Endothelial cell (in vitro differentiated cells): ENCODE results near the gene TERC. TPM values are rescaled to one million over a fixed set of nuclear protein-coding genes. Genes with fewer than 3 reads are reported as not detected.
"Not testable (repeated sequence)": the region's sequence is repeated elsewhere in the genome, so short reads cannot be mapped to it uniquely, and the experiment has no call there.

ENCODE experiments used
- DNase-seq: peaks from one replicate; pipeline ENCODE4 v3.0.0; 2021; ENCODE audit warnings: low spot score
- H3K27ac Mint-ChIP-seq: one replicate; pipeline ENCODE4 v1.8.0; 2021; ENCODE audit warnings: mixed read lengths, inconsistent platforms; ENCODE audit not compliant: unreplicated experiment
- H3K27me3 Mint-ChIP-seq: one replicate; pipeline ENCODE4 v1.8.0; 2021; ENCODE audit warnings: mild to moderate bottlenecking, moderate library complexity, mixed read lengths, inconsistent platforms; ENCODE audit not compliant: unreplicated experiment
- H3K36me3 Mint-ChIP-seq: one replicate; pipeline ENCODE4 v1.8.0; 2021; ENCODE audit warnings: mild to moderate bottlenecking, low read depth, mixed read lengths, inconsistent platforms; ENCODE audit not compliant: unreplicated experiment
- H3K4me1 Mint-ChIP-seq: one replicate; pipeline ENCODE4 v1.8.0; 2021; ENCODE audit warnings: mild to moderate bottlenecking, mixed read lengths, inconsistent platforms; ENCODE audit not compliant: unreplicated experiment
- H3K4me3 Mint-ChIP-seq: one replicate; pipeline ENCODE4 v1.8.0; 2021; ENCODE audit warnings: mild to moderate bottlenecking, mixed read lengths, inconsistent platforms; ENCODE audit not compliant: unreplicated experiment
- H3K9me3 Mint-ChIP-seq: one replicate; pipeline ENCODE4 v1.8.0; 2021; ENCODE audit warnings: mixed read lengths, inconsistent platforms; ENCODE audit not compliant: unreplicated experiment
- total RNA-seq: library from RNA; stranded (reverse); fragmentation: NEBNext Ultra II Directional; extraction: Animal tissue kit (Norgen Biotek cat#: 25700); gene quantifications from one replicate; pipeline ENCODE4 v1.2.1, GENCODE V29; 2021; ENCODE audit not compliant: unreplicated experiment
- TF ChIP-seq, protein P1 (sequence below): fragments of 200-600 bp; sonication (generic); IDR thresholded peaks from one replicate; pipeline ENCODE4 v1.5.0; 2021; ENCODE audit warnings: antibody characterized with exemption; ENCODE audit not compliant: unreplicated experiment

TERC gene
- total RNA-seq, 1 donor from 2014 or later = 3.2 TPM

DNA sequence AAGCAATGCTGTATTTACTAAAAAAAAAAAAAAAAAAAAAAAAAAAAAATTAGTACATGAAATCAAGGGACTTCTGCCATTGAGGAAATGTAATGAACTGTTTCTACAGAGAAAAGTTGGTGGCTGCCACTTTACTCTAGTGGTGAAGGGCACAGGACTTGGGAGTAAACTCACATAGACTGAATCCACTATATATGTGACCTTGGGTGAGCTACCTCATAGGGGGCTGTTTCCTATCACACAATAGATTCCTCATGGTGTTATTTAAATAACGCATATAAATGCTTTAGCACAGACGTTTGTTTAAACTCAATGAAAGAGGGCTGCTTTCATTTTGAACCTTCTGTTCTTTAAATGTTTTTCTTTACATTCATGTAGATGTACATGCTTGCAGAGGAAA is 25.8 kb downstream of the TERC start:
- no peak overlapping the region for H3K27ac Mint-ChIP-seq
- H3K27me3 Mint-ChIP-seq = peaks cover 2% of the 10 kb centered on the region
- H3K9me3 Mint-ChIP-seq = no peaks in the 10 kb centered on the region
- no peak overlapping the region for H3K4me3 Mint-ChIP-seq
- H3K4me1 Mint-ChIP-seq = no peaks in the 10 kb centered on the region
- TF ChIP-seq, protein P1, sequence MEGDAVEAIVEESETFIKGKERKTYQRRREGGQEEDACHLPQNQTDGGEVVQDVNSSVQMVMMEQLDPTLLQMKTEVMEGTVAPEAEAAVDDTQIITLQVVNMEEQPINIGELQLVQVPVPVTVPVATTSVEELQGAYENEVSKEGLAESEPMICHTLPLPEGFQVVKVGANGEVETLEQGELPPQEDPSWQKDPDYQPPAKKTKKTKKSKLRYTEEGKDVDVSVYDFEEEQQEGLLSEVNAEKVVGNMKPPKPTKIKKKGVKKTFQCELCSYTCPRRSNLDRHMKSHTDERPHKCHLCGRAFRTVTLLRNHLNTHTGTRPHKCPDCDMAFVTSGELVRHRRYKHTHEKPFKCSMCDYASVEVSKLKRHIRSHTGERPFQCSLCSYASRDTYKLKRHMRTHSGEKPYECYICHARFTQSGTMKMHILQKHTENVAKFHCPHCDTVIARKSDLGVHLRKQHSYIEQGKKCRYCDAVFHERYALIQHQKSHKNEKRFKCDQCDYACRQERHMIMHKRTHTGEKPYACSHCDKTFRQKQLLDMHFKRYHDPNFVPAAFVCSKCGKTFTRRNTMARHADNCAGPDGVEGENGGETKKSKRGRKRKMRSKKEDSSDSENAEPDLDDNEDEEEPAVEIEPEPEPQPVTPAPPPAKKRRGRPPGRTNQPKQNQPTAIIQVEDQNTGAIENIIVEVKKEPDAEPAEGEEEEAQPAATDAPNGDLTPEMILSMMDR = no peak
- no peaks in the 10 kb centered on the region for H3K36me3 Mint-ChIP-seq
- no peak for DNase-seq

DNA sequence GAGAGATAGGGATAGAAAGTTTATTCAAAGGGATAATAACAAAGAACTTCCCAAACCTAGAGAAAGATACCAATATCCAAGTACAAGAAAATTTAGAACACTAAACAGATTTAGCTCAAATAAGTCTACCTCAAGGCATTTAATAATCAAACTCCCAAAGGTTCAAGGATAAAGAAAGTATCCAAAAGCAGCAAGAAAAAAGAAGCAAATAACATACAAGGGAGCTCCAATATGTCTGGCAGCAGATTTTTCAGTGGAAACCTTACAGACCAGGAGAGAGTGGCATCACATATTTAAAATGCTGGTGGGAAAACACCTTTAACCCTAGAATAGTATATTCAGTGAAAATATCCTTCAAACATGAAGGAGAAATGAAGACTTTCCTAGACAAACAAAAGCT is 33.0 kb downstream of the TERC start:
- H3K4me1 Mint-ChIP-seq, H3K4me3 Mint-ChIP-seq: not testable (repeated sequence)

DNA sequence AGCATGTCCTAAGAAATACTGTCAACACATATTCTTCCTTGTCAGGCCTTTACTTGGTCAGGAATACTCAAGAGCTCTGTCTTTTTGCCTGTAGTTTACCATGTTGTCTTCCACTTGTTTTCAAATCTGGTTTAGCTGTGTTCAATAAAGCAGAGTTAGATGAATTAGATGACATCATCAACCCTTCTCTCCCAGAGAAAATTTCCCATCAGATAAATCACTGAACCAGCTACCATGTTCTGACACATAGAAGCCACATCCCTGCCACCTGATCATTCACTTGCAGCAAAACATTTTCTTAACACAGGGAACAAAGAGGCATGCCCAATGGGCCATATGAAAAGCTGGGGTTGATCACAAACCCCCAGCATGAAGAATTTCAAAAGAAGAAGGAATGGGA is 42.1 kb downstream of the TERC start:
- Mint-ChIP-seq H3K4me3 (no peak overlapping the region), H3K27me3 (peaks cover 1% of the 10 kb centered on the region), H3K36me3 (no peaks in the 10 kb centered on the region), H3K4me1 (no peaks in the 10 kb centered on the region), H3K9me3 (no peaks in the 10 kb centered on the region), H3K27ac (no peak overlapping the region)
- DNase-seq = no peak
- TF ChIP-seq, protein P1 = no peak

More for the DNA sequence above, 33.0 kb downstream of the TERC start:
- not testable (repeated sequence) for H3K27me3 Mint-ChIP-seq, H3K36me3 Mint-ChIP-seq, H3K9me3 Mint-ChIP-seq, H3K27ac Mint-ChIP-seq, DNase-seq

DNA sequence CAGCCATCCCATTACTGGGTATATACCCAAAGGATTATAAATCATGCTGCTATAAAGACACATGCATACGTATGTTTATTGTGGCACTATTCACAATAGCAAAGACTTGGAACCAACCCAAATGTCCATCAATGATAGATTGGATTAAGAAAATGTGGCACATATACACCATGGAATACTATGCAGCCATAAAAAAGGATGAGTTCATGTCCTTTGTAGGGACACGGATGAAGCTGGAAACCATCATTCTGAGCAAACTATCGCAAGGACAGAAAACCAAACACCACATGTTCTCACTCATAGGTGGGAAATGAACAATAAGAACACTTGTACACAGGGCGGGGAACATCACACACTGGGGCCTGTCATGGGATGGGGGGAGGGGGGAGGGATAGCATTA is 46.4 kb downstream of the TERC start:
- H3K4me3 Mint-ChIP-seq, H3K36me3 Mint-ChIP-seq, H3K27ac Mint-ChIP-seq, H3K4me1 Mint-ChIP-seq, H3K9me3 Mint-ChIP-seq, H3K27me3 Mint-ChIP-seq, DNase-seq: not testable (repeated sequence)

Other genes starting within 250 kb of the TERC start
- 164 TPM for gene MECOM, start 101.3 kb downstream of the TERC start, total RNA-seq
- gene ACTRT3, start 4.5 kb upstream of the TERC start, total RNA-seq = 2.6 TPM
- 13.0 TPM for gene MYNN, start 8.3 kb upstream of the TERC start, total RNA-seq
- 0.38 TPM for gene LRRIQ4, start 47.8 kb upstream of the TERC start, total RNA-seq
- gene LRRC34, start 47.8 kb upstream of the TERC start, total RNA-seq = 5.6 TPM
- gene LRRC31, start 104.9 kb upstream of the TERC start, total RNA-seq = 0.23 TPM
- gene SAMD7, start 146.5 kb upstream of the TERC start, total RNA-seq = not detected
- gene SEC62, start 201.7 kb upstream of the TERC start, total RNA-seq = 89.3 TPM